NCI-H69 (cell line): ENCODE results near the gene CLVS2.

Experiments used
- DNase-seq: peaks from one replicate; lab custom pipeline; 2025; lab: John Stamatoyannopoulos, UW

The CLVS2 gene, protein sequence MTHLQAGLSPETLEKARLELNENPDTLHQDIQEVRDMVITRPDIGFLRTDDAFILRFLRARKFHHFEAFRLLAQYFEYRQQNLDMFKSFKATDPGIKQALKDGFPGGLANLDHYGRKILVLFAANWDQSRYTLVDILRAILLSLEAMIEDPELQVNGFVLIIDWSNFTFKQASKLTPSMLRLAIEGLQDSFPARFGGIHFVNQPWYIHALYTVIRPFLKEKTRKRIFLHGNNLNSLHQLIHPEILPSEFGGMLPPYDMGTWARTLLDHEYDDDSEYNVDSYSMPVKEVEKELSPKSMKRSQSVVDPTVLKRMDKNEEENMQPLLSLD

GRCh38 chr6:122995921-122996793, at the start of gene CLVS2:
Gene CLVS2, plus strand, starts transcription at chr6:122996235. Its CDS starts 1,543 bp downstream, at chr6:122997778.
- peak; percentile 89 for DNase-seq

DNA sequence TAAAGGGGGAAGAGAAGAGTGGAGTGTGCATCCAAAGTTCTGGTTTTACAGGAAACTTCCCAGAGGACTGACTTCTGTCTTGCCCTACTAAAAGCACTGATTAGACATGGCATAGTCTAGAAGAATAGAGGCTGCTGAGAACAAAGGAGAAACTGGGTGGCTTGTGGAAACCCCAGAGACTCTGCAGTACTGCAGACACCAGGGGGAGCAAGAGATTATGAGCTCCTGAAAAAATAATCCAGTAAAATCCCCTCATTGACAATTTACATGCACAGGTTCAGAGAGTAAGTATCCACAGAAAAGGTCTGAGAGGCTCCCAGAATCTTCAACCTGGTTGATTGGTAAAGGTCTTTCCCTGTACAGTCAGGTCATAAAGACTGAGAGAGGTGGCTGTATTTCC, 48.7 kb upstream of the CLVS2 start:
- peak; percentile 60 for DNase-seq

GRCh38 chr6:122953766-122954165, 42.3 kb upstream of the CLVS2 start:
- DNase-seq = no peak

DNA sequence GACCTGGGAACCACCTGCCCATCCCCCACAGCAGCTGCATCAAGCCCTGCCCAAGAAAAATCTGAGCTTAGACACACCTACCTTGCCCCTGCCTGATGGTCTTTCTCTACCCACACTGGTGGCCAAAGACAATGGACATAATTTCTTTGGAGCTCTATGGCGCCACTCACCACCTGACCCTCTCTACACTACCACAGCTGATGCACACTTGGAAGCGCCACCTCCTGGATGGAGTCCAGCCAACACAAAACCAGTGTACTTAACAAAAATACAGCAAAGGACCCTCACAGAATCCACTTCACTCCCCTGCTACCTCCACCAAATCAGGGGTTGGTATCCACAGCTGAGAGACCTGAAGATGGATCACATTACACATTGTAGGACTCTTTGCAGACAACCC, 39.7 kb upstream of the CLVS2 start:
- no peak for DNase-seq

DNA sequence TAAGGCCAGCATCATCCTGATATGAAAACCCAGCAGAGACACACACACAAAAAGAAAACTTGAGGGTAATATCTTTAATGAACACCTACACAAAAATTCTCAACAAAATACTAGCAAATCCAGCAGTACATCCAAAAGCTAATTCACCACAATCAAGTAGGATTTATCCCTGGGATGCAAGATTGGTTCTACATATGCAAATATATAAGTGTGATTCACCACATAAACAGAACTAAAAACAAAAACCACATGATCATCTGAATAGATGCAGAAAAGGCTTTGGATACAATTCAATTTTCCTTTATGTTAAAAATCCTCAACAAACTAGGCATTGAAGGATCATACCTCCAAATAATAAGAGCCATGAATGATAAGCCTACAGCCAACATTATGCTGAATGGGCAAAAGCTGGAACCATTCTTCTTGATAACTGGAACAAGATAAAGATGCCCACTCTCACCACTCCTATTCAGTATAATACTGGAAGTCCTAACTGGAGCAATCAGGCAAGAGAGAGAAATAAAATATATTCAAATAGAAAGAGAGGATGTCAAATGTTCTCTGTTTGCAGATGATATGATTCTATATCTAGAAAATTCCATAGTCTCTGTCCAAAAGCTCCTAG, 33.9 kb upstream of the CLVS2 start:
- DNase-seq = no peak

GRCh38 chr6:122969999-122970533, 26.0 kb upstream of the CLVS2 start:
- peak; percentile 23 for DNase-seq

- DNase-seq = no peak
These were observed 18.9 kb upstream of the CLVS2 start for GRCh38 chr6:122977180-122977579.

GRCh38 chr6:122984393-122984792, 11.6 kb upstream of the CLVS2 start:
- no peak for DNase-seq

DNA sequence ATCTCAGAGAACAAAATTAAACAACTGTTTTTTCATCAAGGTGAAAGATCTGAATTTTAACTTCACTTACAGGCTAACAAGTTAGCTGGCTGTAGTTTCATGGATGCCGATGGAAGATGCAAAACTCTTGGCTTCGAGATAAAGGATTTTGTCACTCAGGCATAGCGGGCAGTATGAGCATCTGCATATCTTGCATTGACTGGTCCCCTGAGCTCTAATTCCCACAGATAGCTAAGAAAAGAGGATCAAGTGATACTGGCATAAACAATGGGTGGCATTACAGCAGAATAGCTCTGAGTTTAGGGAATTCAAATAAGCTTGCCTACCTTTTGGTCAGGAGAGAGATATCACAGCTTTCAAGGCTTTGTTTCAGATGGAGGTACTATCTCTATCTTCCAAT, 1.8 kb upstream of the CLVS2 start:
- no peak for DNase-seq

DNA sequence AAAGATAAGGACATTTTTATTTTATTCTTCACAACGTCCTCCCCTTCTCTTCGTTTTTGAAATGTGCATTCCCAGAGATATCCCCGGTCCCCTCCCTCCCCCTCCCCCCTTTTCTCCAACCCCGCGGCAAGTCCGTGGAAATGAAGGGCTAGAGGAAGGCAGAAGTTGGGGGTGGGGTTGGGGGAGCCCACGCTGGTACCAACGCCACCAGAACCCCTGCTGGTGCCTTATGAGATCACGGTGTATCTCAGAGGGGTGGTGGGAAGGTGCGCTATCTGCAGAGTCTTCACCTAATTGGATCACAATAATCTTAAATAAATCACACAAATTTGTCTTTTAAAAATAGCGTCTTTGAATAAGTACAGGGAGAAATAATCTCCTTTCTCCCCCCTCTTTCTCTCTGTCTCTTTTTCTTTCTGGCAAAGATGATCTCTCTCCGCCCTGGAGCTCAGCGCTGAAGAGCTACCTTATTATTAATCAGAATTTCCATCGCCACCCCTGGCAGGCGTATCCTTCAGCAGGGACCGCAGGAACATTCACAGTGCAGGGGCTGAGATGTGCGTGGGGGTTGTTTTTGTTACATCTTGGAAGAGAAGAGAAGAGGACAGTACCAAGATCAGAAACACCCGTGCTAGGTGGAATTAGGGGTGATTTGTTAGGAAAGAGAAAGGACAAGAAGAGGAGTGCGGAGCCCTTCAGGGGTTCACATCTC, 915 bp downstream of the CLVS2 start:
- peak; percentile 69 for DNase-seq

- peak; percentile 43 for DNase-seq
These were observed 1.6 kb downstream of the CLVS2 start for GRCh38 chr6:122997541-122998150.

DNA sequence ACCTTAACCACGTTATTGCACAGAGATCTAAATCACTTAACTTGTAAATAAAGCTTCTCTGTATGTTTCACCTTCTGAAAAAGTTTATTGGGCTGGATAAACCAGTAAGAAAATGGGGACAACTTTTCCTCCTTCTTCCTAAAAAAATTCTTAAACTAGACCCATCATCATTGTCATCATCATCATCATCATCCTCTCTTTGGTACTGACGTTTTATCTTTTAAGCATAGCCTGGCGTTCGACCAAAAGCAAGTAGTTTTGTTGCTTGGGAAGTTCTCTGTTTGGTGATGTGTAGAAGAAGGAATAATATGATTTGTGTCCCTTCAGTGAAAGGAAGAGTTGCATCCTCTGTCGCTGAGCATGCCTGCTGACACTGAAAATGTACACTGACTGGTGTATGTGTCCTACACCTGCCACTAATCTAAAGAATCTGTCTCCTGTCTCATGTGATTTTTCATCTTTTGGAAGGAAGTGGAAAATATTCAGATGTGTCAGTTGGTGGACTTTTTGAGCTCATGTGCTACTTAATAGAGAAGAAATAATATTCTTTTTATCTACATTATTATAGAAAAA, 2.5 kb downstream of the CLVS2 start:
- DNase-seq = peak; percentile 16

DNA sequence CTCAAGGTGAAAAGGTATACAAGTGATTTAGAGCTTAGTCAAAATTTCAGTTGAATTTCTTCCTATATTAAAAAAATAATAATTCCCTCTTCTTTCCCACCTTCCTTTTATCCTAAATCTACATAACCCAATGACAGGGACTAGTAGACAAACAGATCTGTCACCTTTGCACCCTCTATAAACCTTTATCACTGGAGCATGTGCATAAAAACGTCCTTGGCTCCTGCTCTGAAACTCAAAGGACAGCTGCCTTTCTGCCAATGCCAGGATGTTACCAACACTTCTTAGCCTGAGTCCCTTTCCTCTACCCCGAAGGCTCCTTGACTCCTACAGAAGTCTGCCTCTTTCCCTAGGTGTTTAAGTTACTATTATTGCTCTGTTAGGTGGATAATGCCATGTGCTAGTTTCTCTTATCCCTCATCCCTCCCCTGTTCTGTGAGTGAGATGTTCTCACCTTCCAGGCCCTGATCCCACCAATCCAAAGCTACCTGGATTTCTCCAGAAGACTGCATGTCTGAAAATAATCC, 4.3 kb downstream of the CLVS2 start:
- no peak for DNase-seq

GRCh38 chr6:123001540-123001939, 5.5 kb downstream of the CLVS2 start:
- DNase-seq = no peak

DNA sequence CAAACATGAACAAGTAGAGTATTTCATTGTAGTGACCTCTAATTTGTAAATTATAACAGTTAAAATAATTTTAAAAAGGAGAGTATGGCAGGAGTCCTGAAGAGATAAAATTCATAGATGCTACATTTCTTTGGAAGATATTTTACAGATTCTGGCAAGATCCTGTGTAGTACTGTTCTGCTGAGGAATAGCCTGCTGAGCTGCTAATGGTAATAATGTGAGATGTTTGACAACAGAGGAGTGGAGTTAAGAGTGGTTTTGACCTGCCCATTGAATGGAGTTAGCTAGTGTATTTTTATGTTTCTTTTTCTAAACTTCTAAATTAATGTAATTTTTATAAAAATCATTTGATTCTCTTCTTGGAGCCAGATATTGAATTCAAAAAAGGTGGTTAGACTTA, 11.8 kb downstream of the CLVS2 start:
- peak; percentile 80 for DNase-seq

GRCh38 chr6:123009059-123009458, 13.0 kb downstream of the CLVS2 start:
- peak; percentile 78 for DNase-seq

GRCh38 chr6:123014835-123015234, 18.8 kb downstream of the CLVS2 start:
- DNase-seq = no peak

GRCh38 chr6:123016431-123017103, 20.5 kb downstream of the CLVS2 start:
- DNase-seq = peak; percentile 85

DNA sequence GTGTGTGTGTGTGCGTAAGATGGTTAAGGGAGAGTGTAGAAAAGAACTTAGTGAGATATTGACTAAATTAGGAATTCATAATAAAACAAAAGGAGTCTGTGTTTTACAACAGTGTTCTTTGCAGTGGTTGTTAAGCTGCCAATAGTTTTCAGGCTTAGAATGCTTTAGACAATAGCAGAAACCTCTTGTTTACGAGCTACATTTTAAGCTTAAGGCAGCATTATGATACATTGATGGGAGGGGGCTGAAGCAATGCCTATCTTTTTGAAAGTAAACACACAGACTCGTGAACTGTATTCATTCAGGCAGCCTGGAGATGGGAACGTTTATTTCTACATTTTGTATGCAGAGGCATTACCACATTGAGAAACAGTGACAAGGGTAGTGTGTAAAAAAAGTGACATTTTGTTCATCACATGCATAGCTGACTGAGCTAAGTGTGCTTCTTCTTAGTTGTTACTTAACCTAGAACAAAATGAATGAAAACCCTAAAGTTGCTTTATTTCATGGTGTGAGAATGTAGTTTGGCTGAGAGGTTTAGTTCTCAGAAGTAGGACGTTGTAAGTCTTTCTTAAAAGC, 21.2 kb downstream of the CLVS2 start:
- DNase-seq = peak; percentile 40

- no peak for DNase-seq
These were observed 26.9 kb downstream of the CLVS2 start for GRCh38 chr6:123022975-123023374.
